Transverse colon (tissue), 4 donors: ENCODE data around the gene TANGO2. TPM values are rescaled to one million over a fixed set of nuclear protein-coding genes. Genes with fewer than 3 reads are reported as not detected.

Experiments
- DNase-seq: peaks from one replicate; pipeline ENCODE4 v3.0.0-alpha.2; 2019
- H3K27ac ChIP-seq, 4 donors: fragments of 200-600 bp; sonication (generic); 2 replicates each; pipeline ENCODE4 v1.5.1; 2016 to 2018; ENCODE audit warnings: inconsistent platforms in 4 of 4
- H3K27me3 ChIP-seq: fragments of 200-600 bp; sonication (generic); 2 replicates; pipeline ENCODE4 v1.5.1; 2017; ENCODE audit warnings: inconsistent platforms
- H3K36me3 ChIP-seq, 4 donors: fragments of 200-600 bp; sonication (generic); 2 replicates each; pipeline ENCODE4 v1.5.1; 2017 to 2019; ENCODE audit warnings: inconsistent platforms in 4 of 4
- H3K4me1 ChIP-seq, 4 donors: fragments of 200-600 bp; sonication (generic); 2 replicates each; pipeline ENCODE4 v1.5.1; 2017 to 2020; ENCODE audit warnings: inconsistent platforms in 4 of 4
- H3K4me3 ChIP-seq, 4 donors: fragments of 200-600 bp; sonication (generic); 1 replicate in 1 of 4; 2 replicates in 3 of 4; pipeline versions ENCODE4 v1.5.1 to v1.6.1; 2017 to 2019; ENCODE audit warnings: inconsistent platforms in 4 of 4
- H3K9me3 ChIP-seq, 2 donors: fragments of 200-600 bp; sonication (generic); 2 replicates each; pipeline ENCODE4 v1.5.1; 2017 to 2019; ENCODE audit warnings: inconsistent platforms in 2 of 2
- EP300 ChIP-seq: sonication (generic); formaldehyde crosslinking; IDR thresholded peaks from one replicate; pipeline ENCODE4 v1.6.1; 2017; ENCODE audit warnings: antibody characterized with exemption, low read depth
- POLR2A ChIP-seq: fragments of 450-650 bp; IDR thresholded peaks from one replicate; pipeline ENCODE4 v1.6.1; 2016; ENCODE audit warnings: antibody characterized with exemption, mild to moderate bottlenecking, moderate library complexity
- POLR2AphosphoS5 ChIP-seq, 3 donors: sonication (generic); formaldehyde crosslinking; IDR thresholded peaks; one replicate each; pipeline ENCODE4 v1.6.1; 2016; ENCODE audit warnings: antibody characterized with exemption in 3 of 3
- WGBS, 2 donors: methylation state at CpG; one replicate each; pipeline ENCODE4 v1.1.5; 2018; ENCODE audit warnings: low coverage in 1 of 2; 5-methylcytosine and 5-hydroxymethylcytosine counted together
- in situ Hi-C, 4 donors: fragments of 200-750 bp; cut with MboI; loops; one replicate each; pipeline versions ENCODE4 v1.15.0 to v1.15.1; 2017; ENCODE audit warnings: low sequenced_read_pairs in 3 of 4, low pct_ligation_motif_present in 1 of 4, low pct_unique_long_range_greater_than_20kb in 1 of 4
- intact Hi-C: fragments of 100-400 bp; cut with DNase I; formaldehyde crosslinking; loops from one replicate; pipeline ENCODE4 v1.15.1; 2023; ENCODE audit warnings: low total_unique reads
- total RNA-seq, 4 donors: library from RNA; depleted of rRNA; stranded (reverse); fragments of >200 nt; gene quantifications; one replicate each; pipeline ENCODE4 v1.1.0, GENCODE V29; 2016
- TF ChIP-seq, protein P1 (sequence below), 5 experiments: fragments of 200-600 bp in 3 of 5; fragments of 450-650 bp in 2 of 5; sonication (generic) in 3 of 5; IDR thresholded peaks; 1 replicate in 2 of 5; 2 replicates in 3 of 5; pipeline ENCODE4 v1.5.1; 2016 to 2017; ENCODE audit warnings: antibody characterized with exemption in 5 of 5, inconsistent platforms in 3 of 5, mild to moderate bottlenecking in 2 of 5, moderate library complexity in 1 of 5

Gene TANGO2
- total RNA-seq, 4 donors from 2014 or later, result 32.9 to 101 (median 50.6) TPM

DNA sequence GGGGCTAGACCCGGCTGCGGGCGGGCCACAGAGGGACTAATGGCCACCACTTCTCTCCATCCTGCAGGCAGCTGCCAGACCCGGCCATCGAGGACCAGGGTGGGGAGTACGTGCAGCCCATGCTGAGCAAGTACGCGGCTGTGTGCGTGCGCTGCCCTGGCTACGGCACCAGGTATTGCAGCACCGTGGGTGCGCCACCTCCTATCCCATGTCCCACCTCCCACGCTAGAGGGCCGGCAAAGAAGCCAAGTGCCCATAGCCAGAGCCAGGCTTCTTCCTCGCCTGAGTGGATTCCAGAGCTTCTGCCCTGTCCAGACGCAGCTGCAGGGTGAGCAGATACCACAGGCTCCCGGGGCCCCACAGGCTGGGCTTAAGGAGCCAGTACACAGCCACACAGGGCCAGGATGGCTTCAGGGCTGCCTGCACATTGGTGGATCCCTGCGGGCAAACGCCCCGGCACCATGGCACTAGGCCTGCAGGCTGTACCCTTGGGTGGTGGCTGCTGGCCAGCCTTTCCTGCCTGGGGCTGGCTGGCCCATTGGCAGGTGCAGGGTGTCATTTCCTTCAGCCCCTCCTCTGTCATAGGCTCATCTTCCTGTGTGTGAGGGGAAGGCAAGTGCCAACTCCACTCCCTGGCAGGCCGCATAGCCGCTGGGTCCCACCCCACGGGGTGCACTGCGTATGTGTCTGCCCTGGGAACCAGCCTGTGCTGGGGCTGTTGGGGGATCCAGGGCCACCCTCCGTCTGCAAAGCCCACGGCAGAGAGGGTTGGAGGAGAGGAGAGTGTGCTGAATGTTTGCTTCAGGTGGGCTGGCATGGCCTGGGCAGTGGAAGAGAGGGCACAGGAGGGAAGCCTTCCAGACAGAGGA, 42.6 kb downstream of the TANGO2 start:
- intact Hi-C loops, result no loop called here
- no peak for DNase-seq

DNA sequence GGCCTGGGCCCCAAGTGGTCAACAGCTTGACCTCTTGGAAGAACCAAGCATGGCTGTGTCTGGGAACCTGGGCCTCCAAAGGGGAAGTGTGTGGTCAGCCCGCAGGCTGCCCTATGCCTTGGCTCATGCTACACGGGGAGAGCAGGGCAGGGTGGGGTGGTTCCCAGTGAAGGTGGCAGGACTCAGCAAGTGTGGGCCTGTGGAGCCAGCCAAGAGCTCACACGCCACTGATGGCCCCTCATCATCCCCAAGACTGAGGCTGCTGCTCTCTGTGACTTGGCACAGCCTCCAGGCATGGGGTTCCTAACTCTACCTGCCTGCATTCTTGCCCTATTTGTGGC, 43.2 kb downstream of the TANGO2 start:
- H3K4me1 ChIP-seq, result no peaks in the 10 kb centered on the region
- TF ChIP-seq, protein P1, sequence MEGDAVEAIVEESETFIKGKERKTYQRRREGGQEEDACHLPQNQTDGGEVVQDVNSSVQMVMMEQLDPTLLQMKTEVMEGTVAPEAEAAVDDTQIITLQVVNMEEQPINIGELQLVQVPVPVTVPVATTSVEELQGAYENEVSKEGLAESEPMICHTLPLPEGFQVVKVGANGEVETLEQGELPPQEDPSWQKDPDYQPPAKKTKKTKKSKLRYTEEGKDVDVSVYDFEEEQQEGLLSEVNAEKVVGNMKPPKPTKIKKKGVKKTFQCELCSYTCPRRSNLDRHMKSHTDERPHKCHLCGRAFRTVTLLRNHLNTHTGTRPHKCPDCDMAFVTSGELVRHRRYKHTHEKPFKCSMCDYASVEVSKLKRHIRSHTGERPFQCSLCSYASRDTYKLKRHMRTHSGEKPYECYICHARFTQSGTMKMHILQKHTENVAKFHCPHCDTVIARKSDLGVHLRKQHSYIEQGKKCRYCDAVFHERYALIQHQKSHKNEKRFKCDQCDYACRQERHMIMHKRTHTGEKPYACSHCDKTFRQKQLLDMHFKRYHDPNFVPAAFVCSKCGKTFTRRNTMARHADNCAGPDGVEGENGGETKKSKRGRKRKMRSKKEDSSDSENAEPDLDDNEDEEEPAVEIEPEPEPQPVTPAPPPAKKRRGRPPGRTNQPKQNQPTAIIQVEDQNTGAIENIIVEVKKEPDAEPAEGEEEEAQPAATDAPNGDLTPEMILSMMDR (IDR thresholded peaks at IDR 0.05), result no peak

More for the DNA sequence above, 42.6 kb downstream of the TANGO2 start:
- TF ChIP-seq POLR2AphosphoS5 (IDR thresholded peaks at IDR 0.05) (no peak), EP300 (no peak), POLR2A (no peak)
- TF ChIP-seq, protein P1 (IDR thresholded peaks at IDR 0.05), result no peak
- H3K4me1 ChIP-seq, result no peaks in the 10 kb centered on the region
- H3K36me3 ChIP-seq, result peaks cover 0 to 11% (median 2%) of the 10 kb centered on the region in 4 donors
- no peak overlapping the region for H3K27ac ChIP-seq
- in situ Hi-C loops, result no loop called here
- no peak overlapping the region for H3K4me3 ChIP-seq
- 95% methylated on average over 26 of the region's 27 CpGs; no CpG with 5 or more reads in 1 of the 2 donors for WGBS, 2 donors
- no peaks in the 10 kb centered on the region for H3K9me3 ChIP-seq
- H3K27me3 ChIP-seq, result no peaks in the 10 kb centered on the region

DNA sequence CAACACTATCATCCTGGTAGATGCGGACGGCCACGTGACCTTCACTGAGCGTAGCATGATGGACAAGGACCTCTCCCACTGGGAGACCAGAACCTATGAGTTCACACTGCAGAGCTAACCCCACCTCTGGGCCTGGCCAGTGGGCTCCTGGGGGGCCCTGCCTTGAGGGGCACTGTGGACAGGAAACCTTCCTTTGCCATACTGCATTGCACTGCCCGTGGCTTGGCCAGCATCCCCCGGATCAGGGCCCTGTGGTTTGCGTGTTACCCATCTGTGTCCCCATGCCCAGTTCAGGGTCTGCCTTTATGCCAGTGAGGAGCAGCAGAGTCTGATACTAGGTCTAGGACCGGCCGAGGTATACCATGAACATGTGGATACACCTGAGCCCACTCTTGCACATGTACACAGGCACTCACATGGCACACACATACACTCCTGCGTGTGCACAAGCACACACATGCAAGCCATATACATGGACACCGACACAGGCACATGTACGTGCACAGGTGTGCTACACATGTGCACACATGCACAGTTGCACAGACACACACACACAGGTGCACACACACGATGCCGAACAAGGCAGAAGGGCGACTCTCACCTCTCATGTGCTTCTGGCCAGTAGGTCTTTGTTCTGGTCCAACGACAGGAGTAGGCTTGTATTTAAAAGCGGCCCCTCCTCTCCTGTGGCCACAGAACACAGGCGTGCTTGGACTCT, 43.8 kb downstream of the TANGO2 start:
- in situ Hi-C loops (no loop called here), intact Hi-C loops (no loop called here)
- Histone ChIP-seq H3K9me3 (no peaks in the 10 kb centered on the region), H3K27ac (no peak overlapping the region), H3K4me1 (no peaks in the 10 kb centered on the region), H3K27me3 (no peaks in the 10 kb centered on the region), H3K36me3 (peaks cover 0 to 11% (median 2%) of the 10 kb centered on the region in 4 donors), H3K4me3 (no peak overlapping the region)
- DNase-seq, result no peak
- WGBS, 2 donors, result 86% methylated on average over 18 of the region's 18 CpGs; no CpG with 5 or more reads in 1 of the 2 donors
- TF ChIP-seq EP300 (no peak), POLR2A (no peak), POLR2AphosphoS5 (IDR thresholded peaks at IDR 0.05) (no peak)
- TF ChIP-seq, protein P1 (IDR thresholded peaks at IDR 0.05), result no peak

More for the DNA sequence above, 43.2 kb downstream of the TANGO2 start:
- no peaks in the 10 kb centered on the region for H3K27me3 ChIP-seq
- H3K27ac ChIP-seq, result no peak overlapping the region
- H3K4me3 ChIP-seq, result no peak overlapping the region
- intact Hi-C loops, result no loop called here
- peaks cover 0 to 11% (median 2%) of the 10 kb centered on the region in 4 donors for H3K36me3 ChIP-seq
- in situ Hi-C loops, result no loop called here
- WGBS, 2 donors, result 88% methylated on average over 3 of the region's 3 CpGs; no CpG with 5 or more reads in 1 of the 2 donors
- no peak for DNase-seq
- H3K9me3 ChIP-seq, result no peaks in the 10 kb centered on the region

DNA sequence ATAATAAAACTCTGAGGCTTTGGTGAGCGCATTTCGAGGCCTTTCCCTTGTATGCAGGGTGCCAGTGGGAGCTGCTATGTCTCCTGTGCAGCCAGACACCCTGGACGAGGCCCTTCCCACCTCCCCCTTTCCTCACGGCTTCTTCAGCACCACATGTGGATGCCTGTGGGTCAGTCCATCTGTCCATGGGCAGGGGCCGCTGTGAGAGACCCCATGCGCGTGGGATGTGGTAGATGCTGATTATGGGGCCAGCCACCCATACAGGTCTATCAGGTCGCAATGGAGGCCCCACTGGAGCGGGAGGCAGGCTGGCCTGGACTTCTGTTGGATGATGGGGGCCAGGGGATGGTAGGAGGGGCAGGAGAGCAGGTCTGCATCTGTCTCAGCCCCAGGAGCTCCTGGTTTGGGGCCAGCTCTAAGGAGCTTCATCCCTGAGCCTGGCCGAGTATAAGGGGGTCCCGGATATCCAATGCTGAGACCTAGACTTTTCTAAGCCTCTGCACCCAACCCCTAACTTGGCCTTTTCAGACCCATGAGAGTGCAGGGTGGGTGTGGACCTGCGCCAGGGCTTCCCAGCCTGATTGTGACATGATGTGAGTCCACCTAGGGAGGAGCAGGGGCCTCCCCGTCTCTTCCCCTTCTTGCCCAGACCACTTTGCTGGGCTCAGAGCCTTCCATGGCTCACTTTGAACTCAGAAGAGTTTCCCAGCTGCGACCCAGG, 45.1 kb downstream of the TANGO2 start:
- in situ Hi-C loops, result no loop called here
- Histone ChIP-seq H3K27me3 (no peaks in the 10 kb centered on the region), H3K4me1 (no peaks in the 10 kb centered on the region), H3K4me3 (no peak overlapping the region), H3K9me3 (no peaks in the 10 kb centered on the region), H3K36me3 (peaks cover 0 to 11% (median 2%) of the 10 kb centered on the region in 4 donors), H3K27ac (no peak overlapping the region)
- TF ChIP-seq POLR2AphosphoS5 (IDR thresholded peaks at IDR 0.05), result no peak
- no peak for TF ChIP-seq EP300
- TF ChIP-seq, protein P1 (IDR thresholded peaks at IDR 0.05), result no peak
- TF ChIP-seq POLR2A, result no peak
- WGBS, 2 donors, result 86% methylated on average over 14 of the region's 14 CpGs; no CpG with 5 or more reads in 1 of the 2 donors
- DNase-seq, result no peak
- intact Hi-C loops, result no loop called here
